ENCODE results near the gene WDFY4.

The WDFY4 gene

GRCh38 chr10:48934672-48935501, 250.2 kb downstream of the WDFY4 start:
- H3K9me3 ChIP-seq (ENCODE audit: insufficient read depth, low read length), result no peaks in the 10 kb centered on the region
- no peaks in the 10 kb centered on the region for H3F3A ChIP-seq (ENCODE audit: insufficient read depth)
- H3K27me3 ChIP-seq (ENCODE audit: low read length), result no peaks in the 10 kb centered on the region
- H3K4me3 ChIP-seq (ENCODE audit: insufficient read depth, low read length, poor library complexity, severe bottlenecking), result no peak overlapping the region
- H3K79me2 ChIP-seq (ENCODE audit: insufficient read depth, low read length), result no peaks in the 10 kb centered on the region
- no peaks in the 10 kb centered on the region for H3K9me2 ChIP-seq (replicated peaks; ENCODE audit: insufficient read depth, low read length)
- H3K4me2 ChIP-seq (ENCODE audit: low read depth, low read length, poor library complexity, severe bottlenecking), result no peak overlapping the region
- no peaks in the 10 kb centered on the region for H3K36me3 ChIP-seq (ENCODE audit: low read length)
- TF ChIP-seq EZH2phosphoT487 (conservative IDR thresholded peaks at IDR 0.05; ENCODE audit: low read length) (no peak), CTCF (IDR thresholded peaks at IDR 0.05; ENCODE audit: insufficient read depth, low read length, poor library complexity, severe bottlenecking) (no peak)
- H3K9ac ChIP-seq (ENCODE audit: low read length), result no peak overlapping the region
- no peak overlapping the region for H3K27ac ChIP-seq (ENCODE audit: low read depth, low read length)
- no peak overlapping the region for H2AFZ ChIP-seq (ENCODE audit: low read depth, low read length, severe bottlenecking)
- no peaks in the 10 kb centered on the region for H4K20me1 ChIP-seq (ENCODE audit: low read depth, low read length)

- no peak overlapping the region for H3K9ac ChIP-seq (ENCODE audit: low read length)
- no peaks in the 10 kb centered on the region for H4K20me1 ChIP-seq (ENCODE audit: low read depth, low read length)
- no peaks in the 10 kb centered on the region for H3K27me3 ChIP-seq (ENCODE audit: low read length)
- no peak overlapping the region for H3K27ac ChIP-seq (ENCODE audit: low read depth, low read length)
- no peak overlapping the region for H3K4me3 ChIP-seq (ENCODE audit: insufficient read depth, low read length, poor library complexity, severe bottlenecking)
- no peaks in the 10 kb centered on the region for H3F3A ChIP-seq (ENCODE audit: insufficient read depth)
- no peaks in the 10 kb centered on the region for H3K36me3 ChIP-seq (ENCODE audit: low read length)
- TF ChIP-seq CTCF (IDR thresholded peaks at IDR 0.05; ENCODE audit: insufficient read depth, low read length, poor library complexity, severe bottlenecking) (no peak), EZH2phosphoT487 (conservative IDR thresholded peaks at IDR 0.05; ENCODE audit: low read length) (no peak)
- no peaks in the 10 kb centered on the region for H3K79me2 ChIP-seq (ENCODE audit: insufficient read depth, low read length)
- H3K4me2 ChIP-seq (ENCODE audit: low read depth, low read length, poor library complexity, severe bottlenecking), result no peak overlapping the region
- no peaks in the 10 kb centered on the region for H3K9me2 ChIP-seq (replicated peaks; ENCODE audit: insufficient read depth, low read length)
- no peaks in the 10 kb centered on the region for H3K9me3 ChIP-seq (ENCODE audit: insufficient read depth, low read length)
- H2AFZ ChIP-seq (ENCODE audit: low read depth, low read length, severe bottlenecking), result no peak overlapping the region
Measured at GRCh38 chr10:48935577-48935976, 250.9 kb downstream of the WDFY4 start.

GRCh38 chr10:48937796-48938195, 253.1 kb downstream of the WDFY4 start:
- no peak overlapping the region for H2AFZ ChIP-seq (ENCODE audit: low read depth, low read length, severe bottlenecking)
- no peak overlapping the region for H3K4me3 ChIP-seq (ENCODE audit: insufficient read depth, low read length, poor library complexity, severe bottlenecking)
- no peaks in the 10 kb centered on the region for H3K27me3 ChIP-seq (ENCODE audit: low read length)
- H3K4me2 ChIP-seq (ENCODE audit: low read depth, low read length, poor library complexity, severe bottlenecking), result no peak overlapping the region
- TF ChIP-seq EZH2phosphoT487 (conservative IDR thresholded peaks at IDR 0.05; ENCODE audit: low read length), result no peak
- no peak for TF ChIP-seq CTCF (IDR thresholded peaks at IDR 0.05; ENCODE audit: insufficient read depth, low read length, poor library complexity, severe bottlenecking)
- H3K36me3 ChIP-seq (ENCODE audit: low read length), result no peaks in the 10 kb centered on the region
- no peaks in the 10 kb centered on the region for H3F3A ChIP-seq (ENCODE audit: insufficient read depth)
- H3K27ac ChIP-seq (ENCODE audit: low read depth, low read length), result no peak overlapping the region
- H3K9ac ChIP-seq (ENCODE audit: low read length), result no peak overlapping the region
- no peaks in the 10 kb centered on the region for H4K20me1 ChIP-seq (ENCODE audit: low read depth, low read length)
- no peaks in the 10 kb centered on the region for H3K9me2 ChIP-seq (replicated peaks; ENCODE audit: insufficient read depth, low read length)
- no peaks in the 10 kb centered on the region for H3K79me2 ChIP-seq (ENCODE audit: insufficient read depth, low read length)
- no peaks in the 10 kb centered on the region for H3K9me3 ChIP-seq (ENCODE audit: insufficient read depth, low read length)
